Glutamatergic neuron (in vitro differentiated cells): ENCODE data around the gene RAMP1. TPM values are rescaled to one million over a fixed set of nuclear protein-coding genes. Genes with fewer than 3 reads are reported as not detected.

ENCODE experiments used
- DNase-seq: peaks from one replicate; pipeline ENCODE4 v3.0.0; 2022
- H3K27ac Mint-ChIP-seq: one replicate; pipeline ENCODE4 v1.8.0; 2020; ENCODE audit warnings: mild to moderate bottlenecking, mixed read lengths, inconsistent platforms; ENCODE audit not compliant: unreplicated experiment
- H3K27me3 Mint-ChIP-seq: one replicate; pipeline ENCODE4 v1.8.0; 2020; ENCODE audit warnings: mild to moderate bottlenecking, moderate library complexity, mixed read lengths, inconsistent platforms; ENCODE audit not compliant: unreplicated experiment
- H3K36me3 Mint-ChIP-seq: one replicate; pipeline ENCODE4 v1.8.0; 2020; ENCODE audit warnings: mild to moderate bottlenecking, mixed read lengths, inconsistent platforms; ENCODE audit not compliant: unreplicated experiment
- H3K4me1 Mint-ChIP-seq: one replicate; pipeline ENCODE4 v1.8.0; 2020; ENCODE audit warnings: mild to moderate bottlenecking, low read depth, mixed read lengths, inconsistent platforms; ENCODE audit not compliant: unreplicated experiment
- H3K4me3 Mint-ChIP-seq: one replicate; pipeline ENCODE4 v1.8.0; 2020; ENCODE audit warnings: mild to moderate bottlenecking, mixed read lengths, inconsistent platforms; ENCODE audit not compliant: unreplicated experiment
- H3K9me3 Mint-ChIP-seq: one replicate; pipeline ENCODE4 v1.8.0; 2020; ENCODE audit warnings: mild to moderate bottlenecking, moderate library complexity, mixed read lengths, inconsistent platforms; ENCODE audit not compliant: unreplicated experiment
- total RNA-seq: library from RNA; stranded (reverse); fragmentation: NEBNext Ultra II Directional; extraction: Animal tissue kit (Norgen Biotek cat#: 25700); gene quantifications from one replicate; pipeline ENCODE4 v1.2.1, GENCODE V29; 2021; ENCODE audit not compliant: unreplicated experiment
- TF ChIP-seq, protein P1 (sequence below): fragments of 200-600 bp; sonication (generic); IDR thresholded peaks from one replicate; pipeline ENCODE4 v1.5.0; 2021; ENCODE audit not compliant: partially characterized antibody, unreplicated experiment

Gene RAMP1
- total RNA-seq, 1 donor from 2014 or later, result 7.6 TPM

- H3K4me3 Mint-ChIP-seq, result peak overlapping the region; percentile 38
- H3K36me3 Mint-ChIP-seq, result peaks cover 9% of the 10 kb centered on the region
- H3K27me3 Mint-ChIP-seq, result peaks cover 4% of the 10 kb centered on the region
- peaks cover 11% of the 10 kb centered on the region for H3K4me1 Mint-ChIP-seq
- no peak for DNase-seq
- peak overlapping the region; percentile 77 for H3K27ac Mint-ChIP-seq
- H3K9me3 Mint-ChIP-seq, result peaks cover 14% of the 10 kb centered on the region
- TF ChIP-seq, protein P1, sequence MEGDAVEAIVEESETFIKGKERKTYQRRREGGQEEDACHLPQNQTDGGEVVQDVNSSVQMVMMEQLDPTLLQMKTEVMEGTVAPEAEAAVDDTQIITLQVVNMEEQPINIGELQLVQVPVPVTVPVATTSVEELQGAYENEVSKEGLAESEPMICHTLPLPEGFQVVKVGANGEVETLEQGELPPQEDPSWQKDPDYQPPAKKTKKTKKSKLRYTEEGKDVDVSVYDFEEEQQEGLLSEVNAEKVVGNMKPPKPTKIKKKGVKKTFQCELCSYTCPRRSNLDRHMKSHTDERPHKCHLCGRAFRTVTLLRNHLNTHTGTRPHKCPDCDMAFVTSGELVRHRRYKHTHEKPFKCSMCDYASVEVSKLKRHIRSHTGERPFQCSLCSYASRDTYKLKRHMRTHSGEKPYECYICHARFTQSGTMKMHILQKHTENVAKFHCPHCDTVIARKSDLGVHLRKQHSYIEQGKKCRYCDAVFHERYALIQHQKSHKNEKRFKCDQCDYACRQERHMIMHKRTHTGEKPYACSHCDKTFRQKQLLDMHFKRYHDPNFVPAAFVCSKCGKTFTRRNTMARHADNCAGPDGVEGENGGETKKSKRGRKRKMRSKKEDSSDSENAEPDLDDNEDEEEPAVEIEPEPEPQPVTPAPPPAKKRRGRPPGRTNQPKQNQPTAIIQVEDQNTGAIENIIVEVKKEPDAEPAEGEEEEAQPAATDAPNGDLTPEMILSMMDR, result no peak
Observed at GRCh38 chr2:237883951-237884446, 24.6 kb downstream of the RAMP1 start.

GRCh38 chr2:237884681-237885080 lies 25.3 kb downstream of the RAMP1 start:
- no peak for DNase-seq
- Mint-ChIP-seq H3K4me1 (peaks cover 9% of the 10 kb centered on the region), H3K4me3 (no peak overlapping the region), H3K27me3 (peaks cover 4% of the 10 kb centered on the region), H3K36me3 (peaks cover 9% of the 10 kb centered on the region), H3K9me3 (peaks cover 12% of the 10 kb centered on the region), H3K27ac (no peak overlapping the region)
- TF ChIP-seq, protein P1, result no peak

GRCh38 chr2:237885111-237885930 lies 25.9 kb downstream of the RAMP1 start:
- Mint-ChIP-seq H3K9me3 (peaks cover 12% of the 10 kb centered on the region), H3K27ac (no peak overlapping the region), H3K27me3 (peaks cover 4% of the 10 kb centered on the region), H3K4me3 (no peak overlapping the region), H3K36me3 (peaks cover 9% of the 10 kb centered on the region), H3K4me1 (peaks cover 9% of the 10 kb centered on the region)
- TF ChIP-seq, protein P1, result no peak
- no peak for DNase-seq

GRCh38 chr2:237885931-237886684 lies 26.7 kb downstream of the RAMP1 start:
- no peak overlapping the region for H3K27ac Mint-ChIP-seq
- TF ChIP-seq, protein P1, result no peak
- no peak overlapping the region for H3K4me3 Mint-ChIP-seq
- peaks cover 8% of the 10 kb centered on the region for H3K36me3 Mint-ChIP-seq
- peaks cover 9% of the 10 kb centered on the region for H3K4me1 Mint-ChIP-seq
- DNase-seq, result no peak
- peaks cover 10% of the 10 kb centered on the region for H3K9me3 Mint-ChIP-seq
- peaks cover 4% of the 10 kb centered on the region for H3K27me3 Mint-ChIP-seq
